Right ventricle myocardium inferior (tissue), 1 donor: ENCODE measurements around the gene TPSAB1. TPM values are rescaled to one million over a fixed set of nuclear protein-coding genes. Genes with fewer than 3 reads are reported as not detected.

Source experiments
- ATAC-seq: fragments of 200-7000 bp; cut with Tn5 transposase; one replicate; pipeline ENCODE4 v1.9.1; 2020; ENCODE audit warnings: mild to moderate bottlenecking, moderate library complexity
- DNase-seq: peaks from one replicate; pipeline ENCODE4 v3.0.0; 2021; ENCODE audit errors: missing footprints
- intact Hi-C: fragments of 100-400 bp; cut with DNase I; formaldehyde crosslinking; loops from one replicate; pipeline ENCODE4 v1.11.0; 2022
- total RNA-seq: library from RNA; stranded (reverse); fragmentation: NEBNext Ultra II Directional; extraction: Animal tissue kit (Norgen Biotek cat#: 25700); gene quantifications from one replicate; pipeline ENCODE4 v1.2.1, GENCODE V29; 2021
- donor health status: DM: no; HTN: yes; CAD: no; lungs with severe emphysema.

Gene TPSAB1
- total RNA-seq, 1 donor from 2014 or later: 9.4 TPM

DNA sequence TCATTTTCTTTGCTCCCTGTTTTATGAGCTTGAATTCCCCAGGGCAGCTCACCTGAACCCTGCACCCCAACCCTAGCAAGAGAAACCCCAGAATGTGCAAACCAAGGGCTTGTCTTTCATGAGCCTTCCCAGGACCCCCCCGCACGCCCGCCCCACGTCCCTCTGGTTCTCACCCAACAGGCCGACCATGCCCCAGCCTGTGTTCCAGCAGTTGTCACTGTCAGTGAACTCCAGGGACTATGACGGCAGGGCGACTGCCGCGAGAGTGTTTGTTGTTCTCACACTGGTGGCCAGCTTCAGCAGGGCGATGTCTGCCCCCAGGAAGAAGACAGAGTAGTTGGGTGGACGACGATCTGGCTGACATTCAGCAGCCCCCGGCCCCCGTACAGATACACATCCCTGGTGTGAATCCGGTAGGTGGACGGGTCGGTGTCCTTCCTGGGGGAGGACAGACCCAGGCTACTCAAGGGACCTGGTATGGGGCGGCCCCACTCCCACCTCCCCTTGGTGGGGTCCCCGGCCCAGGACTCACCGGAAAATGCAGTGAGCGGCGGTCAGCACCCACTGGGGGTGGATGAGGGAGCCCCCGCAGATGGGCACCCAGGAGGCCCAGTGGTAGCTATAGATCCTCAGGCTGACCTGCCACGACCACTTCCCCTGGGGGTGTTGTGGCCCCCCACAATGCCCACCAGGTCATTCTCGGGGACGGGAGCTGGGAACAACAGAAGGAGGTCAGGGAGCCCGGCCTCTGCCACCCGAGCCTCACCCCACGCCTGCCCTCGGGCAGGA is 35.5 kb downstream of the TPSAB1 start:
- ATAC-seq (no peak), DNase-seq (no peak)
- intact Hi-C loops: no loop called here

DNA sequence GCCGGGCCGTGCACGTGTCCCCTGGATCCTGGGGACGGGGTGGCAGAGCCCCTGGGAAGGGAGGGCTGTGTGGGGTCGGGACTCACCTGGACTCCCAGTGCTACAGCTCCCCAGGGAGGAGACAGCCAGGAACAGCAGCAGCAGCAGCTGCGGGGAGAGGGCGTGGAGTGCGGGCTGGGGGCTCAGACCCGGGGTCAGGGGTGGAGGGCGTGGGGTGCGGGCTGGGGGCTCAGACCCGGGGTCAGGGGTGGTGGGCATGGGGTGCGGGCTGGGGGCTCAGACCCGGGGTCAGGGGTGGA is 36.0 kb downstream of the TPSAB1 start:
- ATAC-seq (no peak), DNase-seq (no peak)
- intact Hi-C loops: no loop called here

DNA sequence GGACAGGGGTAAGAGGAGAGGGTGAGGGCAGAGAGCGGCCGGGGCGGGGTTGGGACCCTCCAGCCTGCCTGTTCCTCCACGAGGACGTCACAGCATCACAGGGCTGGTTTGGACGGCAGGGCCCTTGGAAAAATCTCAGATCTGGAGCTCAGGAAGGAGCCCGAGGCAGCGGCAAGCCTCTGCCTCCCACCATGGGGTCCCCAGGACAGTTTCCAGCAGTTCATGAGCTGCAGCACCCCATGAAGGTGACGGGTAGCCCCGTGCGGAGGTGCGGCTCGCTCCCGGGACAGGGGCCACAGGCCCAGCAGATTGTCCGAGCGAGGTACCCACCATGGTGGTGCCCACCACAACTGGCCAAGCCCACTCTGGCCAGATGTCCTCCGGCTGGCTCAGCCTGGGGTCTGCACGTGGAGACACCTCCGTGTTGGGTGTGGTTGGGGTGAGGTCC is 36.7 kb downstream of the TPSAB1 start:
- intact Hi-C loops: no loop called here
- DNase-seq (peak; percentile 39), ATAC-seq (no peak)

DNA sequence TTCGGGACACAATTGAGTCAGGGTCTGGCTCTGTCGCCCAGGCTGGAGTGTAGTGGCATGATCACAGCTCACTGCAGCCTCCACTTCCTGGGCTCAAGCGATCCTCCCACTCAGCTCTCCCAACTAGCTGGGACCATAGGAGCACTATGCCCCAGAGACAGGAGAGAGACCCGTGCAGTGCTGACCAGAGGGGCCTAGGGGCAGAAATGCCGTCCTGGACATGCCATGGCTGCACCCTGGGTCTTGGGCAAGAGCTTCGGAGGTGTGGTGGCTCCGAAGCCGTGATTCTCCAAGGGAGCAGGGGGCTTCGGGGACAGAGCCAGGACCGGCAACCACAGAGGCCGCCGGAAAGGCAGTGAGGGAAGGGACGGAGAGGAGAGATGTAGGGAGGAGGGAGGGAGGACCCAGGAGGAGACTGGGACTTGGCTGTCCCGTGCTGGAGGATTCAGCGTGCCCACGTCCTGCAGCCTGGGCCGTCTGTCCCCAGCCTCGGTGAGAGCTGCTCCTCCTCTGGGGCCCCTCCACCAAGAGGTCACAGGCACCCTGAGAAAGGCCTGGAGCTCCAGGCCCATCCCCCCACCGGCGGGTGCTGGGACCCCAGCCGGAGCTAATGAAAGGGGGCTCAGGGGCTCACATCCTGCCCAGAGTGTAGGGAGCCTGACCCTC is 37.2 kb downstream of the TPSAB1 start:
- intact Hi-C loops: no loop called here
- no peak for ATAC-seq
- no peak for DNase-seq

DNA sequence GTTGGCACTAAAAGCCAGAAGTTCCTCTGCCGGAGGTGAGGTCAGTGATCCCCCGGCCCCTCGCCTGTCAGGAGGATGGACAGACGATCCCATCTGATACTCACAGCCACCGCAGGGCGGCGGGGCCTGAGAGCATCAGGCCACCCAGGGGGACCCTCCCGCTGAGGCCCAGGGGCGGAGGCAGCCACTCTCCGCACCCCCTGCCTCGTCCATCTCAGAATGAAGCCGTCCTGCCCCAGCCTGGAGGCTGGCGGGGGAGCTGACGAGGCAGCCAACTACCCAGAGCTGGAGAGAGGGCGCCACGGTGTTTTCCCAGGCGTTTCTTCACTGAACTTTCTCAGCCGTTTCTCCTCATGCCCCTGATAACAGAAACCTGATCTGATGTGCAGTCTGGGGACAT is 38.0 kb downstream of the TPSAB1 start:
- no peak for ATAC-seq
- intact Hi-C loops: no loop called here
- no peak for DNase-seq

DNA sequence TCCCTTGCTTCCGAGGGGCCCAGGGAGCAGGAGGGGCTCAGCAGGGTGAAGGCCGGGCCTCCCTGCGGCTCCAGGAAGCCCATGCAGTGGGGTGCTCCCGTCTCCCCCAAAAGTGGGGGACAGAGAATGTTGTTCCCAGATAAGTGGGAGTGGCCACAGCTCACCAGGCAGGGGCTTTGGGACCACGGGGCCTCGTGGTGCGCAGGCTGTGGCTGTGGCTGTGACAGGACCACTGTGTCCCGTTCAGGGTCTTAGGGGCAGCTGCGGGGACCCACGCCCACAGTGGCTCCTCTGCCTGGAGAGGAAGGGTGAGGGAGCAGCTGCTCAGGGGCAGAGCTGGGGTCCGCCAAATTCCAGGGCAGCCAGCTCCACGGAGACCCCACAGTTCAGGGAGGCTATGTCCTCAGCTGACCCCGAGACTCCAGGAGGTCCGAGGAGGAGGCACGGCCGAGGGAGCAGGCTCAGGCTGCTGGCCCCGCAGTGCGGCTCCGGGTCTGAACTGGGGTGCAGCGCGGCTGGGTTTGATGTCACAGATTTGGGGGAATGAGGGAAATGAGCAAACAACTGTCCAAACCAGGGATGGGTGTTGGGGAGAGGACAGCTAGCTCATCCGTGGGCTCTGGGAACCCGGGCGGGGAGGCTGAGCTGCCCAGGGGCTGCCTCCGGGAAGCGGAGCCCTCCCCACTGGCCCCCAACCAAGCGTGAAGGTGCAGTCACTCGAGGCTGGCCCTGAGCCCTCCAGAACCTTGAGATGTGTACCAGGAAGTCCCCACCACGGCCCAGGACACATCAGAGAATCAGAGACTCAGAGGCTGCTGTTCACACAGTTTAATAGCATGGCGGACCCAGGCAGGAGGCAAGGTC is 38.8 kb downstream of the TPSAB1 start:
- intact Hi-C loops: no loop called here
- DNase-seq (no peak), ATAC-seq (no peak)

DNA sequence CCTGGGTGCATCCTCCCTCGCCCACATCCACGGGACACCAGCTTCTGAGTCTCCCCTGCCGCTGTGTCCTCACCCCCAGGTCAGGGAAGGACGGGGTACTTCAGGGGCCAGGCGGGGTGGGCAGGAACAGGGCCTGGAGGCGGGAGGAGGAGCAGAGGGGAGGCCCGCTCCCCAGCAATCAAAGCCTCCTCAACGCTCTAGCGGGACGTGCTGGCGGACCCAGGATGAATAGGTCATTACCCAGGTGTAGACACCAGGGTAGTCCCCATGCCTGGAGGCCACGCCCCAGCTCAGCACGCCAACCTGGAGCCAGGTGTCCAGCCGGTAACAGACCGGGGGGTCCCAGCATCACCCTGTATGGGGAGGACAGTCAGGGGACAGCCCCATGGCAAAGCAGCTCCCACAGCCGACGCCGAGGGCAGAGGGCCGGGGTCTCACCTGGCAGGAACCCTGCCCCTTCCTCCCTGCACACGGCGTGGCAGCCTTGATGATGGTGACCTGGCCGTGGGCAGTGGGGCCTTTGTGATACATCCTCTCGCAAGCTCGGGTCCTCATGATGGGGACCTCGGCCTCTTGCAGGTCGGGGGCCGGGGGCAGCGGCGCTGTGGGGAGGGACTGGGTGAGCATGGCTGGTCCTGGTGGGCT is 39.6 kb downstream of the TPSAB1 start:
- intact Hi-C loops: no loop called here
- no peak for DNase-seq
- ATAC-seq: no peak

DNA sequence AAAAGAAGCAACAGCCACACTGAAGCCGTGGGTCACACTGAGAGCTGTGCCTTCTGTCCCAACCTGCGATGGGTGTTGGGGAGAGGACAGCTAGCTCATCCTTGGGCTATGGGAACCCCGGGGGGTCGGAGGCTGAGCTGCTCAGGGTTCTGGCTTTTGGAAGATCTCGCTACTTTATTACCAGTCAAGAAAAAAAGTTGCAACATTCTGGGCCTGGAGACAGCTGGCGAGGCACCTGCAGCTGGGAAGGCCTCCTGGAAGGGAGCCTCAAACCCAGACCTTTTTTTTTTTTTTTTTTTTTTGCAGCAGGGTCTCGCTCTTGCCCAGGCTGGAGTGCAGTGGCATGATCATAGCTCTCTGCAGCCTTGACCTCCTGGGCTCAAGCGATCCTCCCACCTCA is 40.3 kb downstream of the TPSAB1 start:
- DNase-seq: no peak
- no peak for ATAC-seq
- intact Hi-C loops: no loop called here

DNA sequence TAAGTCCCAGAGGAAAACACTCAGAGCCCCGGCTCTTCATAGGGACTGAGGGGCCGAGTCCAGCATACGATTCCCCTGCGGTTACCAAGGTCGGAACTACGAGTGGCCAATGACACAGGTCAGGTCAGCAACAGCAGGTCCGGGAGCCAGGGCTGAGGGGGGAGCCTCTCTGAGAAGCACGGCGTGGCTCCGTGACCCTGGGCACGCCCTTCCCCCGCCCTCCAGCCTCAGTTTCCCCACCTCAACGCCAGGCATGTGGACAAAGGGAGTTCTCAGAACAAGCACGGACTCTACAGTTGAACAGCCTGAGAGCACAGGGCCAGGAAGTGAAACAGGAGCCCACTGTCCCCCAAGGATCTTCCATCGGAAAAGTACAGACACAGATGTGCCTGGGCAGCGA is 41.0 kb downstream of the TPSAB1 start:
- intact Hi-C loops: no loop called here
- DNase-seq (no peak), ATAC-seq (no peak)

DNA sequence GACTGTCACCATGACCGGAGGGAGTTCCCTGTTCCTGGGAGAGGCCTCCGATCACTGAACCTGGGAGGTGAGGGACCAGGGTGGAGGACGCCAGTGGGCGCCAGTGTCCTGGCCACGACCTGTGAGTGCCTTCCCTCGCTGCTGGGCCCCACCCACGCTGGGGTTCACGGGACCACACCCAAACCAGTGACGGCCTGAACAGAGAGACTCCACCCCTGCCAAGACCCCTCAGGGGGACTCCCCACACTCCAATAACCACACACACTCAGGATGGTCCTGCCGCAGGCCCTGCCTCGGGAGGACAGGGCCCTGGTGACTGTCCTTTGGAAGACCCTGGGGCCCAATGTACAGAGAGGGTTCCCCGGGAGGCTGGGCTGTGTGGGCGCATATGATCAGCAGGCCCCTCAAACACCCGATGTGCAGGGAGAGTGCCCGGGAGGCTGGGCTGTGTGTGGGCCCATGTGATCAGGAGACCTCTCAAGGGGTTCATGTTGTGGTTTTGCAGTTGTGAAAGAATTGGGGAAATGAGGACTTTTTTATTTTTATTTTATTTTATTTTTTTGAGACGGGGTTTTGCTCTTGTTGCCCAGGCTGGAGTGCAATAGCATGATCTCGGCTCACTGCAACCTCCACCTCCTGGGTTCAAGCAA is 41.9 kb downstream of the TPSAB1 start:
- intact Hi-C loops: no loop called here
- no peak for DNase-seq
- ATAC-seq: no peak

DNA sequence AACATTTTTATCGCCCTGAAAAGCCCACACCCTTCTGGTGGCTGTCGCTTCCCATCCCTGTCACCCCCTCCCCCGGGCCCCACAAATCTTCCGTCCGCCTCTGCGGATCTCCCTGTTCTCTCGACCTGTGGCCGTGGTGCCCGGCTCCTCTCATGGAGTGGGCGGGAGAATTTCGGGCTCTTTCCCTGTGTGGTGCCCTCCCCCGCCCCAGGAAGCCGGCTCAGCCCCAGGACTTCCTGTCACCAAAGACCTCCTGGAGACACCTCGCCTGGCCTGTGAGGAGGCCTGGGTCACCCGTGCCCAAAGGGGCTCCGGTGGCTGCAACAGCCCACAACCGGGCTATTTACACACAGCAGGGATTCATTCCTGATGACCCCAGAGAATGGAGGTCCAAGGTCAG is 42.8 kb downstream of the TPSAB1 start:
- DNase-seq (peak; percentile 37), ATAC-seq (no peak)
- intact Hi-C loops: no loop called here

DNA sequence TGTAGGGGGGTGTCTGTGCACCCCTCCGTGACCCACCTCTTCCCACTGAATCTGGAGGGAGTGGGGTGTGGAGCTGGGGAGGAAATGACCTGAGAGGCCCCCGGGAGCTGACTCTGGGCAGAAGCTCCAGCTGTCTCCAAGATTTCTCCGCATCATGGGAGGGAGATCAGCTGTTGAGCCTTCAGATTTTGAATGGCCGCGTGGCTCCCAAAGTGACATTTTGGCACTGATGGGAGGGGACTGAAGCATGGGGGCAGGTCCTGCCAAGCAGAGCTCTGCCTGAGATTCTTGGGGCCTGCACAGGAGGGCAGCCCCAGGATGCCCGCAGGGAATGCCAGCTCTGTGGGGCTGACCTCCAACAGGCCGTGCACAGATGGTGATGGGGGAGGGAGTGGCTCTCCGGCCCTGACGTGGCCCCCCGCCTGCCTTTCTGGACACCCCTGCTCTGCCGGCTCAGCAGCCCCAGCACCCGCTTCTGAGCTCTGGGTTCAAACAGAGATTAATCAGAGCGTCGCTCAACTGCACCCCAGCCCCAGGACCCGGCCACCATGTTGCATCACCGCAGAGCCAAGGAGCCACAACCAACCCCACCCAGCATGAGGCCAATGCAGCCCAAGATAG is 43.6 kb downstream of the TPSAB1 start:
- ATAC-seq (no peak), DNase-seq (peak; percentile 37)
- intact Hi-C loops: no loop called here

DNA sequence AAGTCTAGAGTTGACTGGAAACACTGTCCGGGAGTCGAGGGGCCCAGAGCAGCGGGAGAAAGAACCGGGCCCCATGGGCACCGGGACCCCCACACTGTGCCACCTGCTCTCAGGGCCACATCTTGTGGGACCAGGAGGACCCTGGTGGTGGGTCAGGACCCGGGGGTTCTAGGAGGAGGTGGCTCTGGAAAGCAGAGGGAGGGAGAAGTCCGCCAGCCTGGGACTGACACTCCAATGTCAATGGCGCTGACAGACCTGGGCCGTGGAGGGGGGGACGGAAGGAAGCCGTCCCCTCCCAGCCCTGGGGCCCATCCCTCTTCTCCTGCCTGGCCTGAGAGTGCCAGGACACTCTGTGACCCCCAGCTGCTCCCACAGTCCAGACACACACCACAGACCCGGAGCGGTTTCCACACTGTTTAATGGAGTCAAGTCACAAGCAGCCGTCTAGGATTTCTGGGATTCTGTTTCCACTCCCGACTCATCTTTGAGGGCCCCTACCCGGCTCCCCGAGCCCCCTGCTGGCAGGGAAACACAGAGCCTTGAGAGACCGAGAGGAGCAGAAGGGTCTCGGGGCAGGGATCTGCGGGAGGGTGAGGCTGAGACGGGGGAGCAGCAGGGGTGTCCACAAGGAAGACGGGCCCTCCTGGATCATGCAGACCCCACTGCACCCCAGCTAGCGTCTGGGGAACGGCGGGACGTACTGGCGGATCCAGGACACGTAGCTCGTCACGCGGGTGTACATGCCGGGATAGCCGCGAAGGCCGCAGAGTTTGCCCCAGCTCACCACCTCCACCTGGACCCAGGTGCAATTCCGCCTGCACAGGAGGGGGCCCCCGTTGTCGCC is 45.4 kb downstream of the TPSAB1 start:
- no peak for ATAC-seq
- intact Hi-C loops: no loop called here
- no peak for DNase-seq

DNA sequence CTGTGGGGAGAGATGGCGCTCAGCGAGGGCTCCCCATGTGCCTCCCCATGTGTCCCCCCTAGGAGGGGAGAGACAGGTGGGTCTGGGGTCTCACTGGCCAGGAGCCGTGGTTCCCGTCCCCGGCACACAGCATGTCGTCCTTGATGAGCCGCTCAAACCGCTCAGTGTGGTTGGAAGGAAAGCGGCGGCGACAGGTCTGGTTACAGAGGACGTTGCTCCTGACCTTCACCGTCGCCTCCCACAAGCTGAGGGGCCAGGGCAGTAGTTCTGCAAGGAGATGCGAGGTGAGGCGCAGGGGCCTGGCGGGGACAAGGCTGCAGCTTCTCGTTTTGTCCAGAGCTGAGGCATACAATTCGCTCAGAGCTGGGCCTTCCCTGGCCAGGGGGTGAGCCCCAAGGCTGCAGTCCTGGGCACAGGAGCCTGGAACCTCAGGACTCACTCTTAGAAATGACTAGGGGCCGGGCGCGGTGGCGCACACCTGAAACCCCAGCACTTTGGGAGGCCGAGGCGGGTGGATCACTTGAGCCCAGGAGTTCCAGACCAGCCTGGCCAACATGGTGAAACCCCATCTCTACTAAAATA is 46.1 kb downstream of the TPSAB1 start:
- ATAC-seq: no peak
- intact Hi-C loops: no loop called here
- DNase-seq: no peak

DNA sequence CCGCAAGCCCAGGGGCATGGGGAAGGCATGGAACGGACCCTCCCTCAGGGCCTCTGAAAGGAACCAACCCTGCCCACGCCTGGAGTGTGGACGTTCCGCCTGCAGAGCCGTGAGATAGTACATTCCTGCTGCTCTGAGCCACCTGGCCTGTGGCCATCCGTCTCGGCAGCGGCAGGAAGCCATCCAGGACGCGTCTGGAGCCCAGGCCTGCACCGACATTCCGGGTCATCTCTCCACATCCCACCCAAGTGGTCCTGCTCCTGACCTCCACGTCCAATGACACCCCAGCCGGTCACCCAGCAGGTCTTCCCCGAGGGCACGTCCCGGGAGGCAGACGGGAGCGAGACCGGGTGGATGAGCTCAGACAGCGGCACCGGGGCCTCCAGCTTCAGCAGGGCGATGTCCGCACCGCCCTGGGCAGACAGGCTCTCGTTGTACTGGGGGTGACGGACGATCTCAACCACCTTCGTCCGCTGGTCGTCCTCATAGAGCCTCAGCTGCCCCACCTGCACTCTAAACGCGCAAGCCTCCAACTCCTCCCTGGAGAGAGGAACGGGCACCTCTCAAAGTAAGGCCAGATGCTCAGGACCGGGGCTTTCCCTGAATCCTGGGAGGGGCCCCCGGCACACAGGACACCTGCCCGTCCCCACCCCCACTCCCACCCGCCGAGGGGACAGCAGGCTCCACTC is 47.6 kb downstream of the TPSAB1 start:
- intact Hi-C loops: no loop called here
- no peak for DNase-seq
- peak; percentile 58 for ATAC-seq

DNA sequence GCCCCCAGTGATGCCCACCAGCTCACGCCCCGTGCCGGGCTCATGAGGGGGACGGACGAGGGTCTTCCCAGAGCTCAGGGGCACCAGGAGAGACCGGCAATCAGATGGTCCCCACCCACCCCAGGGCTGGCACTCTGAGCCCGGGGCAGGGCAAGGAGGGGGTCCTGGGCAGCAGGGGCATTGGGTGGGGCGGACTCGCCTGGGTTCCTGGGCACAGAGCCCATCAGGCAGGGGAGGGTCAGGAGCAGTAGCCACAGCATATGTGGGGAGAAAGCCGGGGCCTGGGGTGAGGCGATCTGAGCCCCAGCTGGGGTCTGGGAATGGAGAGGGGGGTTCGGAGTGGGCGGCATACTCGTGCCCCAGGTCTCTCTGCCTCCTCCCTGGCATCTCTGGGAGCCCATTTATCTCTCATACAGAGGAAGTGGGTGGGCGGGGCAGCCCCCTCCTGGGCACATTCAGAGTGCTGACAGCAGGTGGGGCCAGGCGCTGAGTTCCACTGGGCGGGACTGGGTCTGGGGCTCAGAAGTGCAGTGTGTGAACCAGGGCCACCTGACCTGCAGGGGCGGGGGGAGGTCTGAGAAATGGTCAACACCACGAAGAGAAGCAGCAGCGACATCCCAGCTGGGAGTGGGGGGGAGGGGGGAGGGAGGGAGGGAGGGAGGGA is 48.4 kb downstream of the TPSAB1 start:
- DNase-seq: no peak
- intact Hi-C loops: no loop called here
- no peak for ATAC-seq
